PC-3 (cell line): Measurements from ENCODE around the gene USH2A. TPM values are rescaled to one million over a fixed set of nuclear protein-coding genes. Genes with fewer than 3 reads are reported as not detected.

Experiments
- ATAC-seq: fragments of 200-7000 bp; cut with Tn5 transposase; 2 replicates; pipeline ENCODE4 v1.9.1; 2020; ENCODE audit warnings: mild to moderate bottlenecking, moderate library complexity
- BruUV-seq: library from RNA; stranded (reverse); fragments of 400-500 nt; replicated peaks from 2 replicates; lab custom pipeline; 2021; lab: Mats Ljungman, UMichigan
- CTCF ChIA-PET: fragments of 300-600 bp; sonication (Branson Sonifier 250); formaldehyde crosslinking; loops from one replicate; lab custom pipeline; 2022; ENCODE audit warnings: antibody characterized with exemption; lab: Charles Lee
- POLR2A ChIA-PET: fragments of 300-600 bp; sonication (Branson Sonifier 250); formaldehyde crosslinking; loops from one replicate; lab custom pipeline; 2022; ENCODE audit warnings: antibody characterized with exemption; ENCODE audit not compliant: unreplicated experiment; lab: Charles Lee
- DNase-seq: peaks from one replicate; pipeline ENCODE4 v3.0.0-alpha.2; 2015
- H2AFZ ChIP-seq: fragments of 300-600 bp; sonication (generic); 2 replicates; pipeline ENCODE4 v1.6.0; 2016; ENCODE audit warnings: antibody characterized with exemption, low read length
- H3F3A ChIP-seq: fragments of 300-600 bp; sonication (generic); one replicate; pipeline ENCODE4 v1.6.0; 2017; ENCODE audit warnings: antibody characterized with exemption, low read length, control low read depth, mild to moderate bottlenecking; ENCODE audit not compliant: unreplicated experiment
- H3K27ac ChIP-seq: fragments of 300-600 bp; sonication (generic); 2 replicates; pipeline ENCODE4 v1.5.1; 2016; ENCODE audit warnings: mild to moderate bottlenecking, low read length
- H3K27me3 ChIP-seq: fragments of 300-600 bp; sonication (generic); 2 replicates; pipeline ENCODE4 v1.6.1; 2016; ENCODE audit warnings: low read length, mixed read lengths
- H3K36me3 ChIP-seq: fragments of 300-600 bp; sonication (generic); 2 replicates; pipeline ENCODE4 v1.6.1; 2016; ENCODE audit warnings: low read depth, mixed run types, low read length, mixed read lengths
- H3K4me1 ChIP-seq: fragments of 300-600 bp; sonication (generic); 2 replicates; pipeline ENCODE4 v1.5.1; 2016; ENCODE audit warnings: low read length; ENCODE audit not compliant: insufficient read depth
- H3K4me2 ChIP-seq: fragments of 300-600 bp; sonication (generic); 2 replicates; pipeline ENCODE4 v1.6.0; 2016; ENCODE audit warnings: low read length
- H3K4me3 ChIP-seq: fragments of 300-600 bp; sonication (generic); 2 replicates; pipeline ENCODE4 v1.5.1; 2016; ENCODE audit warnings: mild to moderate bottlenecking, low read length, mixed read lengths
- H3K79me2 ChIP-seq: fragments of 300-600 bp; sonication (generic); 2 replicates; pipeline ENCODE4 v1.6.1; 2017; ENCODE audit warnings: low read length, mixed read lengths
- H3K9ac ChIP-seq: fragments of 300-600 bp; sonication (generic); 2 replicates; pipeline ENCODE4 v1.6.0; 2016; ENCODE audit warnings: mild to moderate bottlenecking, low read length
- H3K9me2 ChIP-seq: fragments of 300-600 bp; sonication (generic); replicated peaks from 2 replicates; pipeline ENCODE4 v1.6.1; 2016; ENCODE audit warnings: mixed run types, low read length, mixed read lengths
- H3K9me3 ChIP-seq: fragments of 300-600 bp; sonication (generic); 2 replicates; pipeline ENCODE4 v1.6.1; 2016; ENCODE audit warnings: low read length, mixed read lengths
- H4K20me1 ChIP-seq: fragments of 300-600 bp; sonication (generic); 2 replicates; pipeline ENCODE4 v1.6.1; 2016; ENCODE audit warnings: low read length, mixed read lengths
- EZH2 ChIP-seq: fragments of 300-600 bp; sonication (generic); IDR thresholded peaks from one replicate; pipeline ENCODE4 v1.6.1; 2017; ENCODE audit warnings: antibody characterized with exemption, mild to moderate bottlenecking, low read length; ENCODE audit not compliant: unreplicated experiment
- EZH2phosphoT487 ChIP-seq: fragments of 300-600 bp; sonication (generic); IDR thresholded peaks from 2 replicates; pipeline ENCODE4 v1.6.1; 2018; ENCODE audit warnings: mild to moderate bottlenecking, antibody characterized with exemption, low read length, borderline replicate concordance
- intact Hi-C: fragments of 100-400 bp; cut with micrococcal nuclease; formaldehyde crosslinking; loops from 2 replicates; pipeline ENCODE4 v1.9.0; 2023
- total RNA-seq: library from RNA; depleted of rRNA; stranded (reverse); fragments of >200 nt; gene quantifications from 2 replicates; pipeline ENCODE4 v1.2.3, GENCODE V29; 2014
- TF ChIP-seq, protein P1 (sequence below): fragments of 300-600 bp; sonication (generic); conservative IDR thresholded peaks from 2 replicates; pipeline ENCODE4 v1.5.1; 2017; ENCODE audit warnings: antibody characterized with exemption, low read depth, mild to moderate bottlenecking, low read length

The USH2A gene
- total RNA-seq, 1 experiment from 2014 or later = not detected

DNA sequence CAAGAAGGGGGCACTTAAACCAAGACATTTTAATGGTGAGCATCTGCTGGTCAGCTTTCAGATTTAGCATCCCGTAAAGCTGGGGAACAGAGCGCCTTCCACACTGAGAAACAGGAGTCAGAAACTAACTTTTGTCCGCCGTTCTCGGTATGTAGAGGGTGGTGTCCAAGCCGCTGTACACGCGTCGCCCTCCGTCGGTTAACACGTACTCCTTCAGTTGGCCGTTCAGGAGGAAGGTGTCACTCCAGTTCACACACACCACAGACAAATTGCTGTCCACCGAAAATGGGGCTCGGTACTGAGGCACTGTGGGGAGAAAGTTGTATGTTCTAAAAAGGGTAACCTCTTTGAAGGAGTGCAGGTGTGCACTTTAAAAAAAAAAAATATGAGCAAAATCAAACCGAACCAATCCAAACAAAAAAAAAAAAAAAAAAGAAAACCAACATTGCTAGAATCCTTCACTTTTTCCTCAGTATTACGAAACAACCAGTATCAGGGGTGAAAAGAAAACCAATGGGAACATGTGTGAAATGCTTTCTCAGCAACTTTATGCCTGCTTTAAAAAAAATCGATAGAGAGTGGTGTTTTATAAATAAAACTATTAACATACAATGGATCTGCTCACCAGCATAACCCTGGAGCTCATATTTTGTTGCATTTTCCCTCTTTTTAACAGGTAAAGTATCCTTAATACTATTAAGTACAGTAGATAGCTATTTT is 782.7 kb downstream of the USH2A start:
- CTCF ChIA-PET = no interaction called here

DNA sequence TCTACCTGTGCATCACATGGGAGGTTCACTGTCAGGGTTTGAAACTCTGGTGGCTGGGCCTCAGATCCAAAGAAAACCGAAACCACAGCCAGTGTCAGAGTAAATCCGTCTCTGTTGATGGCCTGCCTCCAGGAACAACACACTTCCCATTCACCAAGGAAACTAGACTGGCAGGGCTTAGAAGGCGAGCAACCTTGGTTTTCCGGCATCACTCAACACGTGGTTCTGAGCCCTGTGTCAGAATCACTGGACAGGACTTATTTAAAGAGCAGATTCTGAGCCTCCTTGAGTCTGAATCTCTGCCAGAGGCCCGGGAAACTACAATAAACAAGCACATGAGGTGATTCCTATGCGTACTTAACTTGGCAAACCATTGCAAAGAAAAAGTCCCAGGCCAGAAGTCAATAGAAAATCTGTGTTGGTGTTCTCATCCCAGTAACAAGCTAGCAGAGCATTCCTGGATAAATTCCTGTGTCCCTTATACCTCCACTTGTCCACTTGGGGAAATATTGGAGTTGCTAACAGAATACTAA is 786.1 kb downstream of the USH2A start:
- no peaks in the 10 kb centered on the region for H3K9me3 ChIP-seq
- POLR2A ChIA-PET = no interaction called here
- no peaks in the 10 kb centered on the region for H3K27me3 ChIP-seq
- no peaks in the 10 kb centered on the region for H4K20me1 ChIP-seq
- intact Hi-C loops = no loop called here
- H2AFZ ChIP-seq = peak overlapping the region; percentile 5; the same call in 1 of the 2 replicates
- no TSS peak for BruUV-seq
- H3K4me2 ChIP-seq = no peak overlapping the region
- CTCF ChIA-PET = no interaction called here
- H3K9ac ChIP-seq = no peak overlapping the region
- H3K4me3 ChIP-seq = no peak overlapping the region
- H3K4me1 ChIP-seq = no peaks in the 10 kb centered on the region
- H3K9me2 ChIP-seq = no peaks in the 10 kb centered on the region
- no peak for DNase-seq
- ATAC-seq = peak; percentile 29; the same call in 1 of the 2 replicates
- H3K36me3 ChIP-seq = no peaks in the 10 kb centered on the region
- H3F3A ChIP-seq = no peaks in the 10 kb centered on the region
- TF ChIP-seq, protein P1, sequence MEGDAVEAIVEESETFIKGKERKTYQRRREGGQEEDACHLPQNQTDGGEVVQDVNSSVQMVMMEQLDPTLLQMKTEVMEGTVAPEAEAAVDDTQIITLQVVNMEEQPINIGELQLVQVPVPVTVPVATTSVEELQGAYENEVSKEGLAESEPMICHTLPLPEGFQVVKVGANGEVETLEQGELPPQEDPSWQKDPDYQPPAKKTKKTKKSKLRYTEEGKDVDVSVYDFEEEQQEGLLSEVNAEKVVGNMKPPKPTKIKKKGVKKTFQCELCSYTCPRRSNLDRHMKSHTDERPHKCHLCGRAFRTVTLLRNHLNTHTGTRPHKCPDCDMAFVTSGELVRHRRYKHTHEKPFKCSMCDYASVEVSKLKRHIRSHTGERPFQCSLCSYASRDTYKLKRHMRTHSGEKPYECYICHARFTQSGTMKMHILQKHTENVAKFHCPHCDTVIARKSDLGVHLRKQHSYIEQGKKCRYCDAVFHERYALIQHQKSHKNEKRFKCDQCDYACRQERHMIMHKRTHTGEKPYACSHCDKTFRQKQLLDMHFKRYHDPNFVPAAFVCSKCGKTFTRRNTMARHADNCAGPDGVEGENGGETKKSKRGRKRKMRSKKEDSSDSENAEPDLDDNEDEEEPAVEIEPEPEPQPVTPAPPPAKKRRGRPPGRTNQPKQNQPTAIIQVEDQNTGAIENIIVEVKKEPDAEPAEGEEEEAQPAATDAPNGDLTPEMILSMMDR = no peak
- TF ChIP-seq EZH2phosphoT487 (no peak), EZH2 (no peak)
- H3K79me2 ChIP-seq = no peaks in the 10 kb centered on the region
- no peak overlapping the region for H3K27ac ChIP-seq

More for the DNA sequence above, 782.7 kb downstream of the USH2A start:
- Histone ChIP-seq H3K27ac (no peak overlapping the region), H3K4me2 (no peak overlapping the region), H3K9me2 (no peaks in the 10 kb centered on the region), H3K9me3 (no peaks in the 10 kb centered on the region), H3F3A (no peaks in the 10 kb centered on the region), H4K20me1 (no peaks in the 10 kb centered on the region), H3K9ac (no peak overlapping the region), H3K4me1 (no peaks in the 10 kb centered on the region), H3K36me3 (no peaks in the 10 kb centered on the region), H3K79me2 (no peaks in the 10 kb centered on the region), H3K27me3 (peaks cover 4% of the 10 kb centered on the region; the same call in 1 of the 2 replicates), H2AFZ (no peak overlapping the region), H3K4me3 (no peak overlapping the region)
- intact Hi-C loops = no loop called here
- no peak for DNase-seq
- ATAC-seq = no peak
- POLR2A ChIA-PET = interaction anchor here (0.7 kb wide), 1 partner anchor 92 kb away, joined by 4 read pairs; no protein-coding TSS in a partner anchor
- no TSS peak for BruUV-seq
- TF ChIP-seq EZH2 (no peak), EZH2phosphoT487 (no peak)
- TF ChIP-seq, protein P1 = no peak

DNA sequence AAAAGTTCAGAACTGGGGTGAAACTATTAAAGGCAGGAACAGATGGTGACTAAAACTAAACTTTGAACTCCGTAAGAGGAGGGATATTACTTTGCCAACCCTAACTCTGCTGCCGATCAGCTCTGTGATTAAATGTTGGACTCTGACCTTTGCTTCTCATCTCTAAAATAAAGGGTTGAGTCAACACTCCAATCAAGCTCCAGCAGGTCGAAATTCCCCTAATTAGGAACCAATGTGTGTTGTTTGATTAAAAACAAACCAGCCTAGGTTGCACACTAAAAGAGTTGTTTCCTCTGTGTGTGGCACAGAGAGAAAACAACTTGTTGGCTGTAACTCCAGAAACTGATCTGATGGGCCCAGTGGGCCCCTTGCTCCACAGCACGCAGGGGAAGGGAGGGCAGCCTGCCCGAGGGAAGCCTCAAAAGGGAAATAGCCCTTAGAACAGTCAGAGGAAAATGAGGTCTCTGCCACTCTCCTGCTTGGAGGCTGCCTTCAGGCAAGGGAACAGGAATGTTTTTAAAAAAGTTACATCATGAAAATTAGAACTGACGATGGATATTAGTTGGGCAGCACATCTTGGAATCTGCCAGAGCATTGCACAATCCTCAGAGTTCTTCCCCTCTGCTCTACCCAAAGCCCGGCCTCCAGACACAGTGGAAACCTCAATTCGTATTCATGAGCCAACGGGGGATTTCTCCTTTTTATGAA is 786.8 kb downstream of the USH2A start:
- Histone ChIP-seq H2AFZ (no peak overlapping the region), H3K4me1 (0 out of 2 replicates have a peak, but pooled peaks cover 4% of the 10 kb centered on the region), H3F3A (no peaks in the 10 kb centered on the region), H3K4me3 (no peak overlapping the region), H3K9me3 (no peaks in the 10 kb centered on the region), H3K4me2 (no peak overlapping the region), H3K9ac (no peak overlapping the region), H3K79me2 (no peaks in the 10 kb centered on the region), H3K27ac (no peak overlapping the region), H3K27me3 (no peaks in the 10 kb centered on the region), H3K9me2 (no peaks in the 10 kb centered on the region), H4K20me1 (no peaks in the 10 kb centered on the region), H3K36me3 (no peaks in the 10 kb centered on the region)
- no peak for TF ChIP-seq EZH2phosphoT487
- no peak for DNase-seq
- ChIA-PET POLR2A (no interaction called here), CTCF (no interaction called here)
- ATAC-seq = no peak
- intact Hi-C loops = no loop called here
- BruUV-seq = no TSS peak
